WERI-Rb-1 (cell line): ENCODE data around the gene ZNF195.

Source experiments
- DNase-seq: peaks from one replicate; pipeline ENCODE4 v3.0.0-alpha.2; 2020
- H3K27ac ChIP-seq: fragments of 250-450 bp; sonication (Bioruptor Pico); 2 replicates; pipeline ENCODE4 v1.5.1; 2020; ENCODE audit warnings: mild to moderate bottlenecking, moderate library complexity
- H3K27me3 ChIP-seq: fragments of 250-450 bp; sonication (Bioruptor Pico); 2 replicates; pipeline ENCODE4 v1.5.1; 2021; ENCODE audit warnings: mild to moderate bottlenecking, low read depth, moderate library complexity; ENCODE audit not compliant: insufficient read depth, severe bottlenecking
- H3K36me3 ChIP-seq: fragments of 250-450 bp; sonication (Bioruptor Pico); 2 replicates; pipeline ENCODE4 v1.5.1; 2020; ENCODE audit warnings: mild to moderate bottlenecking, moderate library complexity
- H3K4me3 ChIP-seq: 2 replicates; pipeline ENCODE4 v1.5.1; 2011; ENCODE audit warnings: low read depth, mild to moderate bottlenecking, control low read depth, low read length
- H3K9me3 ChIP-seq: fragments of 250-450 bp; sonication (Bioruptor Pico); 2 replicates; pipeline ENCODE4 v1.5.1; 2021; ENCODE audit warnings: mild to moderate bottlenecking, moderate library complexity; ENCODE audit not compliant: severe bottlenecking
- TF ChIP-seq, protein P1 (sequence below): IDR thresholded peaks from 2 replicates; pipeline ENCODE4 v1.5.1; 2011; ENCODE audit warnings: low read depth, mild to moderate bottlenecking, control low read depth, inconsistent platforms, low read length

The ZNF195 gene

GRCh38 chr11:3347127-3347526 lies 31.8 kb downstream of the ZNF195 start:
- Histone ChIP-seq H3K4me3 (no peak overlapping the region), H3K9me3 (no peaks in the 10 kb centered on the region), H3K27me3 (no peaks in the 10 kb centered on the region), H3K36me3 (no peaks in the 10 kb centered on the region), H3K27ac (no peak overlapping the region)
- TF ChIP-seq, protein P1, sequence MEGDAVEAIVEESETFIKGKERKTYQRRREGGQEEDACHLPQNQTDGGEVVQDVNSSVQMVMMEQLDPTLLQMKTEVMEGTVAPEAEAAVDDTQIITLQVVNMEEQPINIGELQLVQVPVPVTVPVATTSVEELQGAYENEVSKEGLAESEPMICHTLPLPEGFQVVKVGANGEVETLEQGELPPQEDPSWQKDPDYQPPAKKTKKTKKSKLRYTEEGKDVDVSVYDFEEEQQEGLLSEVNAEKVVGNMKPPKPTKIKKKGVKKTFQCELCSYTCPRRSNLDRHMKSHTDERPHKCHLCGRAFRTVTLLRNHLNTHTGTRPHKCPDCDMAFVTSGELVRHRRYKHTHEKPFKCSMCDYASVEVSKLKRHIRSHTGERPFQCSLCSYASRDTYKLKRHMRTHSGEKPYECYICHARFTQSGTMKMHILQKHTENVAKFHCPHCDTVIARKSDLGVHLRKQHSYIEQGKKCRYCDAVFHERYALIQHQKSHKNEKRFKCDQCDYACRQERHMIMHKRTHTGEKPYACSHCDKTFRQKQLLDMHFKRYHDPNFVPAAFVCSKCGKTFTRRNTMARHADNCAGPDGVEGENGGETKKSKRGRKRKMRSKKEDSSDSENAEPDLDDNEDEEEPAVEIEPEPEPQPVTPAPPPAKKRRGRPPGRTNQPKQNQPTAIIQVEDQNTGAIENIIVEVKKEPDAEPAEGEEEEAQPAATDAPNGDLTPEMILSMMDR = no peak
- DNase-seq = no peak

DNA sequence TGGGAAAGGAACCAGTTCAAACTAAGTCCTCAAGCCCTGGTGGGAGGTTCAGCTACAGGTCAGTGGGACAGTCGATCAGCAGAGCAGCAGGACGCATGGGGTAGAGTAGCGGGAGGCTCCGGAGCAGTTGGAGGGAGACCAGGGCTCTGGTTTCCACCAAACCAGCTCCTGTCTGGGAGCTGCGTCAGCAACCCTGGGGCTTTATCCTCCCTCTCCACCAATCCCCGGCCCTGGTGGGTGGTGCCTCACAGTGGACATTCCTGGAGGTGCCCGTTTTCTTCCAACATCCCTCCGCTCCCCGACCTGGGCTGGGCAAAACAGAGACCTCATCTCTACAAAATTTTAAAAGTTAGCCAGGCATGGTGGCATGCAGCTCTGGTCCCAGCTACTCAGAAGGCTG lies 32.4 kb downstream of the ZNF195 start:
- DNase-seq = no peak
- no peaks in the 10 kb centered on the region for H3K27me3 ChIP-seq
- no peak overlapping the region for H3K27ac ChIP-seq
- H3K4me3 ChIP-seq = no peak overlapping the region
- TF ChIP-seq, protein P1 = no peak
- H3K9me3 ChIP-seq = no peaks in the 10 kb centered on the region
- H3K36me3 ChIP-seq = no peaks in the 10 kb centered on the region

GRCh38 chr11:3345736-3346135 lies 33.2 kb downstream of the ZNF195 start:
- no peaks in the 10 kb centered on the region for H3K36me3 ChIP-seq
- H3K4me3 ChIP-seq = no peak overlapping the region
- TF ChIP-seq, protein P1 = no peak
- H3K27ac ChIP-seq = no peak overlapping the region
- no peaks in the 10 kb centered on the region for H3K27me3 ChIP-seq
- DNase-seq = no peak
- no peaks in the 10 kb centered on the region for H3K9me3 ChIP-seq

DNA sequence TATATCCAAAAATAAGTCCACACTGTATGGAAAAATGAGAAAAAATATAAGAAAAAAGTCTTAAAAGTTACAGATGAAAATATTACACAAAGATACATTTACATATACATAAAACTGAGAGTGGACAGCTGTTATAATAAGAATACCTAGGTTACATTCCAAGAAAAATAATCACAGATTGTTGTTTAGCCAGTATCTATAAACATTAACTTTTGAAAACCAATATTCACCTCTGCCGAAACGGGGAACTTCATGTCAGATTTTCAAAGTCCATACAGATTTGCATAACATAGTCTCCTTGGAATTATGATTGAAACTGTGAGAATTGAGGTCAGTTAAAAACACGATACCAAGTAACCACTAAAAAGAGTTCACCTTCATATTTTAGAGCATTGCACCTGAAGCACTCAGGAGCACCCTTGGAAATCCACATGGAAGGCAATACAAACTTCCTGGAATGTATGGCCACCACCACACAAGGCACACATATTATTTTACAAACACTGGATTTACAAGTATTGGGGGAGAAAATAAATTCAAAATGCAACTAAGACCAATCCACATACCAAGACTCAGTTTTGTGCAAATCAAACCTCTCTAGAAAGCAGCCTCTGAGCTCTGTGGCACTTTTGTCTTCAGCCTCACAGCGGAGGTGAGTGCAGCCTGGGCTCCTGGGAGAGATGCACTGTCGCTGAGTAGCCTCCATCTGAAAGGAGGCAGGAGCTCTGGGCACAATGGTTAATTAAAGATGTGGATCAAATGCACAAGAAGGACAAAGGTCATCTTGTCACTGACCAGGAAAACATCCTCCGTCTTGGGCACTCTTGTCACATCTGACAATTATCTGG lies 34.4 kb downstream of the ZNF195 start:
- Histone ChIP-seq H3K27me3 (no peaks in the 10 kb centered on the region), H3K9me3 (no peaks in the 10 kb centered on the region), H3K4me3 (no peak overlapping the region), H3K27ac (no peak overlapping the region), H3K36me3 (no peaks in the 10 kb centered on the region)
- TF ChIP-seq, protein P1 = no peak
- DNase-seq = no peak

GRCh38 chr11:3342709-3343108 lies 36.2 kb downstream of the ZNF195 start:
- Histone ChIP-seq H3K27ac (no peak overlapping the region), H3K4me3 (no peak overlapping the region), H3K27me3 (no peaks in the 10 kb centered on the region), H3K9me3 (no peaks in the 10 kb centered on the region), H3K36me3 (no peaks in the 10 kb centered on the region)
- TF ChIP-seq, protein P1 = no peak
- no peak for DNase-seq

- TF ChIP-seq, protein P1 = peak; percentile 77
- Histone ChIP-seq H3K36me3 (no peaks in the 10 kb centered on the region), H3K4me3 (no peak overlapping the region), H3K27me3 (no peaks in the 10 kb centered on the region), H3K9me3 (no peaks in the 10 kb centered on the region), H3K27ac (no peak overlapping the region)
- peak; percentile 71 for DNase-seq
Observed at GRCh38 chr11:3341298-3341697, 37.6 kb downstream of the ZNF195 start.
